ENCODE measurements around the gene MAGI1. TPM values are rescaled to one million over a fixed set of nuclear protein-coding genes. Genes with fewer than 3 reads are reported as not detected.

Gene MAGI1
- total and polyA plus RNA-seq, 2 experiments from 2014 or later, result 33.9 to 87.0 TPM

Other genes with a start within 250 kb of the MAGI1 start
- gene SLC25A26, start 182.1 kb upstream of the MAGI1 start, total RNA-seq, result 22.2 and 27.2 TPM in 2 replicates
- gene SLC25A26, start 182.1 kb upstream of the MAGI1 start, polyA plus RNA-seq, result 41.2 and 44.7 TPM in 2 replicates